HCT116 (cell line): Measurements from ENCODE around the gene ARNT2. TPM values are rescaled to one million over a fixed set of nuclear protein-coding genes. Genes with fewer than 3 reads are reported as not detected.

ENCODE experiments used
- ATAC-seq: fragments of 200-7000 bp; cut with Tn5 transposase; 2 replicates; pipeline ENCODE4 v1.9.1; 2020; ENCODE audit warnings: mild to moderate bottlenecking, moderate library complexity
- BruUV-seq: library from RNA; stranded (reverse); fragments of 400-500 nt; replicated peaks from 2 replicates; lab custom pipeline; 2021; lab: Mats Ljungman, UMichigan
- CTCF ChIA-PET: fragments of 300-600 bp; sonication (Branson Sonifier 250); formaldehyde crosslinking; loops from one replicate; lab custom pipeline; 2021; ENCODE audit warnings: antibody characterized with exemption; lab: Charles Lee
- POLR2A ChIA-PET: fragments of 300-600, 350-600 bp; sonication (Branson Sonifier 250); formaldehyde crosslinking; loops from one replicate; lab custom pipeline; 2021; ENCODE audit warnings: antibody characterized with exemption; lab: Charles Lee
- RAD21 ChIA-PET, 2 experiments: fragments of 300-600 bp; sonication (Branson Sonifier 250); formaldehyde crosslinking; loops; one replicate each; lab custom pipeline; 2023; ENCODE audit warnings: low total read pairs in 2 of 2; ENCODE audit not compliant: uncharacterized antibody in 2 of 2, unreplicated experiment in 2 of 2, low non-redundant PET in 1 of 2; lab: Charles Lee
- DNase-seq: peaks from one replicate; pipeline ENCODE4 v3.0.0-alpha.2; 2010; ENCODE audit warnings: low read depth, low spot score
- H2AFZ ChIP-seq: fragments of 200-600 bp; shearing (Covaris generic), sonication (generic); 2 replicates; pipeline ENCODE4 v1.6.1; 2017; ENCODE audit warnings: low read depth, mixed run types, mixed read lengths, antibody characterized with exemption, low read length; ENCODE audit not compliant: poor library complexity, severe bottlenecking
- H3K27ac ChIP-seq: 2 replicates; pipeline ENCODE4 v1.5.1; 2012; ENCODE audit warnings: low read depth, low read length
- H3K27me3 ChIP-seq: fragments of 200-600 bp; sonication (generic); 2 replicates; pipeline ENCODE4 v1.6.1; 2016; ENCODE audit warnings: mixed run types, low read length, mixed read lengths; ENCODE audit not compliant: insufficient read depth
- H3K36me3 ChIP-seq, 2 experiments: fragments of 200-500 bp in 1 of 2; fragments of 200-600 bp in 1 of 2; sonication (Bioruptor generic) in 1 of 2; sonication (generic) in 1 of 2; 2 replicates each; pipeline versions ENCODE4 v1.5.1 to v1.6.1; 2014 to 2016; ENCODE audit warnings: low read length in 2 of 2, inconsistent platforms in 1 of 2, mixed read lengths in 1 of 2, mixed run types in 1 of 2; ENCODE audit not compliant: insufficient read depth in 2 of 2, control insufficient read depth in 1 of 2
- H3K4me1 ChIP-seq, 2 experiments: fragments of 200-600 bp in 1 of 2; sonication (generic) in 1 of 2; 2 replicates each; pipeline versions ENCODE4 v1.5.1 to v1.6.1; 2012 to 2017; ENCODE audit warnings: low read length in 2 of 2, inconsistent platforms in 1 of 2, mild to moderate bottlenecking in 1 of 2, mixed read lengths in 1 of 2, mixed run types in 1 of 2, moderate library complexity in 1 of 2; ENCODE audit not compliant: insufficient read depth in 2 of 2, control insufficient read depth in 1 of 2
- H3K4me2 ChIP-seq: fragments of 200-600 bp; sonication (generic); 2 replicates; pipeline ENCODE4 v1.6.1; 2017; ENCODE audit warnings: mixed run types, low read length, mixed read lengths
- H3K4me3 ChIP-seq, 2 experiments: fragments of 200-600 bp in 1 of 2; sonication (generic) in 1 of 2; replicated peaks in 1 of 2; 2 replicates each; pipeline ENCODE4 v1.5.1; 2011 to 2016; ENCODE audit warnings: low read length in 2 of 2, control low read depth in 1 of 2, low read depth in 1 of 2, mild to moderate bottlenecking in 1 of 2, mixed read lengths in 1 of 2, mixed run types in 1 of 2
- H3K79me2 ChIP-seq: fragments of 200-600 bp; sonication (generic); 2 replicates; pipeline ENCODE4 v1.6.1; 2017; ENCODE audit warnings: mild to moderate bottlenecking, mixed run types, low read length, moderate library complexity, mixed read lengths; ENCODE audit not compliant: insufficient read depth
- H3K9ac ChIP-seq: fragments of 200-600 bp; sonication (generic); 2 replicates; pipeline ENCODE4 v1.6.1; 2016; ENCODE audit warnings: low read length, mixed read lengths
- H3K9me2 ChIP-seq: fragments of 200-600 bp; sonication (generic), shearing (Covaris generic); 2 replicates; pipeline ENCODE4 v1.6.1; 2017; ENCODE audit warnings: mixed run types, mild to moderate bottlenecking, moderate library complexity; ENCODE audit not compliant: insufficient read depth
- H3K9me3 ChIP-seq, 2 experiments: fragments of 200-500 bp in 1 of 2; fragments of 200-600 bp in 1 of 2; sonication (Bioruptor generic) in 1 of 2; sonication (generic) in 1 of 2; 2 replicates each; pipeline ENCODE4 v1.6.1; 2014 to 2017; ENCODE audit warnings: low read length in 2 of 2, mixed read lengths in 2 of 2, inconsistent platforms in 1 of 2, low read depth in 1 of 2, mild to moderate bottlenecking in 1 of 2, mixed run types in 1 of 2, moderate library complexity in 1 of 2; ENCODE audit not compliant: control insufficient read depth in 1 of 2, insufficient read depth in 1 of 2
- H4K20me1 ChIP-seq: fragments of 200-600 bp; sonication (generic), shearing (Covaris generic); 2 replicates; pipeline ENCODE4 v1.6.1; 2017; ENCODE audit warnings: mixed run types, mild to moderate bottlenecking, moderate library complexity; ENCODE audit not compliant: insufficient read depth
- CBX3 ChIP-seq: IDR thresholded peaks from 2 replicates; pipeline ENCODE4 v1.6.1; 2012; ENCODE audit warnings: low read depth
- CEBPB ChIP-seq: IDR thresholded peaks from 2 replicates; pipeline ENCODE4 v1.6.1; 2012; ENCODE audit warnings: low read depth
- EGR1 ChIP-seq: IDR thresholded peaks from 2 replicates; pipeline ENCODE4 v1.6.1; 2012; ENCODE audit warnings: low read depth
- ELF1 ChIP-seq: IDR thresholded peaks from 2 replicates; pipeline ENCODE4 v1.6.1; 2012; ENCODE audit warnings: low read depth, borderline replicate concordance
- EZH2 ChIP-seq: fragments of 200-600 bp; sonication (generic); IDR thresholded peaks from 2 replicates; pipeline ENCODE4 v1.6.1; 2017; ENCODE audit warnings: antibody characterized with exemption, mixed run types
- EZH2phosphoT487 ChIP-seq: fragments of 200-600 bp; IDR thresholded peaks from 2 replicates; pipeline ENCODE4 v1.6.1; 2018; ENCODE audit warnings: antibody characterized with exemption, borderline replicate concordance
- JUND ChIP-seq: IDR thresholded peaks from 2 replicates; pipeline ENCODE4 v1.6.1; 2012
- POLR2A ChIP-seq: IDR thresholded peaks from 2 replicates; pipeline ENCODE4 v1.7.0; 2011; ENCODE audit warnings: borderline replicate concordance; ENCODE audit not compliant: insufficient read depth, insufficient read length; ENCODE audit errors: extremely low read depth
- POLR2AphosphoS5 ChIP-seq: IDR thresholded peaks from 2 replicates; pipeline ENCODE4 v1.6.1; 2011; ENCODE audit warnings: mild to moderate bottlenecking, low read depth, low read length, moderate library complexity
- RAD21 ChIP-seq: IDR thresholded peaks from 2 replicates; pipeline ENCODE4 v1.6.1; 2012; ENCODE audit warnings: low read depth, mild to moderate bottlenecking
- SP1 ChIP-seq: IDR thresholded peaks from 2 replicates; pipeline ENCODE4 v1.6.1; 2012; ENCODE audit warnings: low read depth
- TCF7L2 ChIP-seq: IDR thresholded peaks from 2 replicates; pipeline ENCODE4 v1.7.0; 2011; ENCODE audit warnings: borderline replicate concordance, inconsistent platforms; ENCODE audit not compliant: insufficient read depth, insufficient read length; ENCODE audit errors: extremely low read depth
- ZNF274 ChIP-seq: fragments of 200-500 bp; sonication (Bioruptor generic); IDR thresholded peaks from 2 replicates; pipeline ENCODE4 v1.6.1; 2014; ENCODE audit warnings: mild to moderate bottlenecking, low read depth, low read length, inconsistent platforms
- intact Hi-C: fragments of 100-400 bp; cut with micrococcal nuclease; formaldehyde crosslinking; loops from 2 replicates; pipeline ENCODE4 v1.10.0; 2022
- total RNA-seq: library from RNA; stranded (reverse); gene quantifications from one replicate; pipeline ENCODE4 v1.2.1, GENCODE V29; 2021; ENCODE audit not compliant: unreplicated experiment
- TF ChIP-seq, protein P1 (sequence below): IDR thresholded peaks from 2 replicates; pipeline ENCODE4 v1.6.1; 2012
- TF ChIP-seq, protein P2 (sequence below), 3 experiments: fragments of 200-600 bp in 1 of 3; sonication (generic) in 1 of 3; IDR thresholded peaks in 2 of 3; conservative IDR thresholded peaks in 1 of 3; 2 replicates each; pipeline ENCODE4 v1.5.1; 2012 to 2017; ENCODE audit warnings: low read depth in 2 of 3, low read length in 2 of 3, antibody characterized with exemption in 1 of 3, borderline replicate concordance in 1 of 3, control low read depth in 1 of 3, mild to moderate bottlenecking in 1 of 3, mixed read lengths in 1 of 3, mixed run types in 1 of 3, moderate library complexity in 1 of 3; ENCODE audit not compliant: insufficient read depth in 1 of 3
- TF ChIP-seq, protein P3 (sequence below): IDR thresholded peaks from 2 replicates; pipeline ENCODE4 v1.6.1; 2012; ENCODE audit warnings: low read depth
- TF ChIP-seq, protein P4 (sequence below): IDR thresholded peaks from 2 replicates; pipeline ENCODE4 v1.6.1; 2011; ENCODE audit warnings: mild to moderate bottlenecking, low read length, moderate library complexity; ENCODE audit not compliant: insufficient replicate concordance; ENCODE audit errors: extremely low read depth
- TF ChIP-seq, protein P5 (sequence below): IDR thresholded peaks from 2 replicates; pipeline ENCODE4 v1.6.1; 2012

Gene ARNT2
- total RNA-seq, 1 experiment from 2014 or later, result 3.0 TPM

DNA sequence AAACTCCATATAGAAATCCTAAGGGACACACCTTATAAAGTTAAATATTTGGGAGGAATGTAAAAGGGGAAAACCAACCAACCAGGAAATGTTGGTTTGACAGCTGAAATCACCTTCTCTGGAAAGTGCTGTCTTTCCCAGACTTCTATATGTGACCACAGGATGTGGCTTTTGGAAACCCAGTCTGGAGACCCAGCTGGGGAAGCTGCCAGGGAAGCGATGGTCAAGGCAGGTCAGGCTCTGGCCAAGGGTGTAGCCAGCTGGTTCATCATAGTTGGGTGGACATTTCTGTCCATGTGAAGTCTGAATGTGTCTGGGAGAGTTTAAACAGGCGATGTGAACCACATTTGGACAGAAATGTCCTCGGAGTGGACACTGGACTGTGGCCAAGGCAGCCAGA is 73.9 kb downstream of the ARNT2 start:
- CTCF ChIA-PET, result no interaction called here
- no TSS peak for BruUV-seq

More for the DNA sequence above, 73.9 kb downstream of the ARNT2 start:
- RAD21 ChIA-PET, result no interaction called here
- Histone ChIP-seq H3K4me3 (no peak overlapping the region), H3K9ac (no peak overlapping the region), H3K9me3 (no peaks in the 10 kb centered on the region), H3K36me3 (no peaks in the 10 kb centered on the region), H3K9me2 (no peaks in the 10 kb centered on the region), H3K27me3 (no peaks in the 10 kb centered on the region), H2AFZ (no peak overlapping the region), H4K20me1 (no peaks in the 10 kb centered on the region), H3K4me1 (no peaks in the 10 kb centered on the region), H3K4me2 (no peak overlapping the region), H3K27ac (no peak overlapping the region), H3K79me2 (no peaks in the 10 kb centered on the region)
- POLR2A ChIA-PET, result no interaction called here
- no peak for DNase-seq
- no peak for TF ChIP-seq POLR2A
- TF ChIP-seq EZH2, result no peak
- TF ChIP-seq, protein P1, sequence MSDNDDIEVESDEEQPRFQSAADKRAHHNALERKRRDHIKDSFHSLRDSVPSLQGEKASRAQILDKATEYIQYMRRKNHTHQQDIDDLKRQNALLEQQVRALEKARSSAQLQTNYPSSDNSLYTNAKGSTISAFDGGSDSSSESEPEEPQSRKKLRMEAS, result no peak
- no peak for TF ChIP-seq SP1
- TF ChIP-seq, protein P2, sequence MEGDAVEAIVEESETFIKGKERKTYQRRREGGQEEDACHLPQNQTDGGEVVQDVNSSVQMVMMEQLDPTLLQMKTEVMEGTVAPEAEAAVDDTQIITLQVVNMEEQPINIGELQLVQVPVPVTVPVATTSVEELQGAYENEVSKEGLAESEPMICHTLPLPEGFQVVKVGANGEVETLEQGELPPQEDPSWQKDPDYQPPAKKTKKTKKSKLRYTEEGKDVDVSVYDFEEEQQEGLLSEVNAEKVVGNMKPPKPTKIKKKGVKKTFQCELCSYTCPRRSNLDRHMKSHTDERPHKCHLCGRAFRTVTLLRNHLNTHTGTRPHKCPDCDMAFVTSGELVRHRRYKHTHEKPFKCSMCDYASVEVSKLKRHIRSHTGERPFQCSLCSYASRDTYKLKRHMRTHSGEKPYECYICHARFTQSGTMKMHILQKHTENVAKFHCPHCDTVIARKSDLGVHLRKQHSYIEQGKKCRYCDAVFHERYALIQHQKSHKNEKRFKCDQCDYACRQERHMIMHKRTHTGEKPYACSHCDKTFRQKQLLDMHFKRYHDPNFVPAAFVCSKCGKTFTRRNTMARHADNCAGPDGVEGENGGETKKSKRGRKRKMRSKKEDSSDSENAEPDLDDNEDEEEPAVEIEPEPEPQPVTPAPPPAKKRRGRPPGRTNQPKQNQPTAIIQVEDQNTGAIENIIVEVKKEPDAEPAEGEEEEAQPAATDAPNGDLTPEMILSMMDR (IDR thresholded peaks at IDR 0.05 in 2 of 3, conservative IDR thresholded peaks at IDR 0.05 in 1 of 3; ENCODE audit: borderline replicate concordance in 1 of 3, insufficient read depth in 1 of 3, low read depth in 2 of 3, low read length in 2 of 3), result no peak
- no peak for TF ChIP-seq EGR1
- TF ChIP-seq, protein P3, sequence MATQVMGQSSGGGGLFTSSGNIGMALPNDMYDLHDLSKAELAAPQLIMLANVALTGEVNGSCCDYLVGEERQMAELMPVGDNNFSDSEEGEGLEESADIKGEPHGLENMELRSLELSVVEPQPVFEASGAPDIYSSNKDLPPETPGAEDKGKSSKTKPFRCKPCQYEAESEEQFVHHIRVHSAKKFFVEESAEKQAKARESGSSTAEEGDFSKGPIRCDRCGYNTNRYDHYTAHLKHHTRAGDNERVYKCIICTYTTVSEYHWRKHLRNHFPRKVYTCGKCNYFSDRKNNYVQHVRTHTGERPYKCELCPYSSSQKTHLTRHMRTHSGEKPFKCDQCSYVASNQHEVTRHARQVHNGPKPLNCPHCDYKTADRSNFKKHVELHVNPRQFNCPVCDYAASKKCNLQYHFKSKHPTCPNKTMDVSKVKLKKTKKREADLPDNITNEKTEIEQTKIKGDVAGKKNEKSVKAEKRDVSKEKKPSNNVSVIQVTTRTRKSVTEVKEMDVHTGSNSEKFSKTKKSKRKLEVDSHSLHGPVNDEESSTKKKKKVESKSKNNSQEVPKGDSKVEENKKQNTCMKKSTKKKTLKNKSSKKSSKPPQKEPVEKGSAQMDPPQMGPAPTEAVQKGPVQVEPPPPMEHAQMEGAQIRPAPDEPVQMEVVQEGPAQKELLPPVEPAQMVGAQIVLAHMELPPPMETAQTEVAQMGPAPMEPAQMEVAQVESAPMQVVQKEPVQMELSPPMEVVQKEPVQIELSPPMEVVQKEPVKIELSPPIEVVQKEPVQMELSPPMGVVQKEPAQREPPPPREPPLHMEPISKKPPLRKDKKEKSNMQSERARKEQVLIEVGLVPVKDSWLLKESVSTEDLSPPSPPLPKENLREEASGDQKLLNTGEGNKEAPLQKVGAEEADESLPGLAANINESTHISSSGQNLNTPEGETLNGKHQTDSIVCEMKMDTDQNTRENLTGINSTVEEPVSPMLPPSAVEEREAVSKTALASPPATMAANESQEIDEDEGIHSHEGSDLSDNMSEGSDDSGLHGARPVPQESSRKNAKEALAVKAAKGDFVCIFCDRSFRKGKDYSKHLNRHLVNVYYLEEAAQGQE, result no peak
- TF ChIP-seq, protein P4, sequence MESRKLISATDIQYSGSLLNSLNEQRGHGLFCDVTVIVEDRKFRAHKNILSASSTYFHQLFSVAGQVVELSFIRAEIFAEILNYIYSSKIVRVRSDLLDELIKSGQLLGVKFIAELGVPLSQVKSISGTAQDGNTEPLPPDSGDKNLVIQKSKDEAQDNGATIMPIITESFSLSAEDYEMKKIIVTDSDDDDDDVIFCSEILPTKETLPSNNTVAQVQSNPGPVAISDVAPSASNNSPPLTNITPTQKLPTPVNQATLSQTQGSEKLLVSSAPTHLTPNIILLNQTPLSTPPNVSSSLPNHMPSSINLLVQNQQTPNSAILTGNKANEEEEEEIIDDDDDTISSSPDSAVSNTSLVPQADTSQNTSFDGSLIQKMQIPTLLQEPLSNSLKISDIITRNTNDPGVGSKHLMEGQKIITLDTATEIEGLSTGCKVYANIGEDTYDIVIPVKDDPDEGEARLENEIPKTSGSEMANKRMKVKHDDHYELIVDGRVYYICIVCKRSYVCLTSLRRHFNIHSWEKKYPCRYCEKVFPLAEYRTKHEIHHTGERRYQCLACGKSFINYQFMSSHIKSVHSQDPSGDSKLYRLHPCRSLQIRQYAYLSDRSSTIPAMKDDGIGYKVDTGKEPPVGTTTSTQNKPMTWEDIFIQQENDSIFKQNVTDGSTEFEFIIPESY, result no peak
- TF ChIP-seq CEBPB, result no peak
- no peak for TF ChIP-seq TCF7L2
- TF ChIP-seq ELF1, result no peak
- TF ChIP-seq POLR2AphosphoS5, result no peak
- TF ChIP-seq EZH2phosphoT487, result no peak
- TF ChIP-seq, protein P5, sequence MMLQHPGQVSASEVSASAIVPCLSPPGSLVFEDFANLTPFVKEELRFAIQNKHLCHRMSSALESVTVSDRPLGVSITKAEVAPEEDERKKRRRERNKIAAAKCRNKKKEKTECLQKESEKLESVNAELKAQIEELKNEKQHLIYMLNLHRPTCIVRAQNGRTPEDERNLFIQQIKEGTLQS, result no peak
- no peak for TF ChIP-seq CBX3
- no peak for TF ChIP-seq ZNF274
- TF ChIP-seq JUND, result no peak
- no peak for TF ChIP-seq RAD21
- intact Hi-C loops, result no loop called here
- ATAC-seq, result no peak
